Fibroblast of the aortic adventitia (primary cell): Measurements from ENCODE around the gene CHM. TPM values are rescaled to one million over a fixed set of nuclear protein-coding genes. Genes with fewer than 3 reads are reported as not detected.
"Not testable (repeated sequence)": the region's sequence is repeated elsewhere in the genome, so short reads cannot be mapped to it uniquely, and the experiment has no call there.

Source experiments
- DNase-seq: peaks from one replicate; pipeline ENCODE4 v3.0.0-alpha.2; 2010; ENCODE audit warnings: low read depth
- H3K4me3 ChIP-seq: 2 replicates; pipeline ENCODE4 v1.5.1; 2011; ENCODE audit warnings: low read depth, mild to moderate bottlenecking, control low read depth, low read length, moderate library complexity
- CTCF ChIP-seq: IDR thresholded peaks from 2 replicates; pipeline ENCODE4 v1.5.1; 2011; ENCODE audit warnings: mild to moderate bottlenecking, low read length, control low read depth, inconsistent platforms; ENCODE audit not compliant: insufficient read depth
- total RNA-seq: library from RNA; depleted of rRNA; stranded (reverse); fragments of >200 nt; gene quantifications from 2 replicates; pipeline ENCODE4 v1.2.3, GENCODE V29; 2012; ENCODE audit warnings: low replicate concordance

Gene CHM
- total RNA-seq, 1 donor, result 52.8 TPM

- no peak for TF ChIP-seq CTCF
- DNase-seq, result no peak
- H3K4me3 ChIP-seq, result no peak overlapping the region
Measured at GRCh38 chrX:86039625-86040568, 7.5 kb downstream of the CHM start.

GRCh38 chrX:86033385-86033784 is 14.0 kb downstream of the CHM start:
- no peak for DNase-seq
- H3K4me3 ChIP-seq, result no peak overlapping the region
- no peak for TF ChIP-seq CTCF

- H3K4me3 ChIP-seq, result no peak overlapping the region
- TF ChIP-seq CTCF, result no peak
- peak; percentile 34 for DNase-seq
Measured at GRCh38 chrX:86028681-86029080, 18.7 kb downstream of the CHM start.

- DNase-seq, result no peak
- H3K4me3 ChIP-seq, result no peak overlapping the region
- no peak for TF ChIP-seq CTCF
Measured at GRCh38 chrX:86023811-86024210, 23.5 kb downstream of the CHM start.

- no peak for TF ChIP-seq CTCF
- H3K4me3 ChIP-seq, result no peak overlapping the region
- DNase-seq, result peak; percentile 3
Measured at GRCh38 chrX:86021652-86022289, 25.6 kb downstream of the CHM start.

- no peak for TF ChIP-seq CTCF
- no peak overlapping the region for H3K4me3 ChIP-seq
- no peak for DNase-seq
Measured at GRCh38 chrX:86016139-86016538, 31.2 kb downstream of the CHM start.

GRCh38 chrX:86014959-86015358 is 32.4 kb downstream of the CHM start:
- DNase-seq, H3K4me3 ChIP-seq: not testable (repeated sequence)
